GM18873 (cell line): ENCODE measurements around the gene CLNS1A.
A peak's percentile ranks its signal among the peaks of the same experiment; 100 is the strongest.
"Not testable (repeated sequence)": the region's sequence is repeated elsewhere in the genome, so short reads cannot be mapped to it uniquely, and the experiment has no call there.

Experiments used
- ATAC-seq: cut with Tn5 transposase; IDR thresholded peaks from one replicate; pipeline ENCODE4 v1.9.1; 2021; ENCODE audit warnings: mild to moderate bottlenecking, moderate library complexity, moderate number of reproducible peaks; ENCODE audit not compliant: unreplicated experiment, low FRiP score

CLNS1A gene

DNA sequence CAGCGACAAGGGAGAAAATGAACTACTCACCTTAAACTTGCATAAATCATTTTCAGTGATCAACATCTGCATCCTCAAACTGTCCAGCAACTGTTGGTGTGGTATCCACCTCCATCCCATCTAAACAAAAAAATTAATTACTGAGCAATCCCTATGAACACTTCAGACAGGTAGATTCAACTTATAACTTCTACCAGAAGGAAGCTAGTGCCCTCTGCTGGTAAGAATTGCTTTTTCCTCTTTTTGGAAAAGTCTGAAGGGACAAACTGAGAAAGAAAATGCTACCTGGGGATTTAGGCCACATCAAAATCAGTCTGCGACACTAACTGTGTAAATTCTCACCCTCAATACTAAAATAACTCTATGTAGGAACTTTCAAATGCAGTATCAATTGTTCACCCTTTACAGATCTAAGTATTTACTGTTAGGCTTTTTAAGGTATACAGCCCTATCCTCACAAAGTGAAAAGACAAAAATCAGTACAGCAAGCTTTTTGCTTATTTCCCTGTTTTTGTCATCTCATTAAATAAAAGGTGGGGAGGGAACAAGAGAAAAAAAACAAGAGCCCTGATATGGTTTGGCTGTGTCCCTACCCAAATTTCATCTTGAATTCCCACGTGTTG is 17.9 kb downstream of the CLNS1A start:
- ATAC-seq, result no peak

DNA sequence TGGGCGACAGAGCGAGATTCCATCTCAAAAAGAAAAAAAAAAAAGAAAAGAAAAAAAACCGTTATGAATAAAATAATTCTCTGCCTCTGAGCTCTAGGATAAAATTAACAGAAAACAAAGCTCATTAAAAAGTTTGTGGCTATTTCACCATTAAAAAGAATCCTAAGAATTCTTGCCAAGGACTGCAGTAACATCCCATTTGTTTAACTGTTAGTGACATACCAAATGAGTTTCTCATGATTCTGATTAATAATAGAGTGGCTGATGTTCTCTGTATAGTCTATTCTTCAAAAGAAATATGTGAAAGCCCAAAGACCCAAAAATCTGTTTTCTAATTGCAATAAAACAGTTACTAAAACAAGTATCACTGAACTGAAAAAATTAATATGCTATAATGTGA is 19.7 kb downstream of the CLNS1A start:
- no peak for ATAC-seq

GRCh38 chr11:77611921-77612320 is 25.7 kb downstream of the CLNS1A start:
- no peak for ATAC-seq

DNA sequence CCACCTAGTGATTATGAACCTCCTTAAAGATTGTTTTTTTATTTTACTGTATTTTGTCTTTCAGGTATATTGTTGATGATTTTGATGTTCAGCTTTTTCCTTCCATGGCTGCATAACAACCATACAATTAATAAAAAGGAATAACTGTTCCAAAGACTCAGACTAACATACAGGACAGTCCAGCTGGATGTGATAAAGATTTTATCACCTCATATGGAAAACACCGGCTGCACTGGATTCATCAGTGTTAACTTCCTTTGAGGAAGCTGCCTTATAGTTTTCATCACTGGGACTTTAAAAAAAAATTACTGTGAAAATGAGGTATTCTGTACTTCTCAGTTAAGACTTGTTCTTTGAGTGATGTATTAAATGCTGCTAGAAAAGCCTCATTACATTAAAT is 28.4 kb downstream of the CLNS1A start:
- no peak for ATAC-seq

GRCh38 chr11:77604281-77604680 is 33.3 kb downstream of the CLNS1A start:
- no peak for ATAC-seq

- no peak for ATAC-seq
Observed at GRCh38 chr11:77602381-77603088, 35.1 kb downstream of the CLNS1A start.

DNA sequence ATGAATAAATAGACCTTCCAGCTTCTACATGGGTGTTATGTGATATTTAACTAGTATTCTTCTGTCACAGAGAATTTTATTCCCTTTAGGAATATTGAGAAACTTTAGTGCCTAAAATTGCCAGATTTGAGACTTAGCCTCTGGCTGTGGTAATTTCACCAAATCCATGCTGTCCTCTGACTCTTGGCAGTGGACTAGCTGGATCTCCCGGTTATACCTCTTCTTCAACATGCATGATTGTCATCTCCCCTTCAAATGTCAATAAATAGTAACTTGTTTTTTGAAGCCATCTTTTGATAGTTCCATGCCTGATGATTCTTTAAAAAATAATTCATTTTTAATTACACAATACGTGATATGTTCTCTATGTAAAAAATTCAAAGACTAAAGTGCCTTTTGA is 39.4 kb downstream of the CLNS1A start:
- no peak for ATAC-seq

DNA sequence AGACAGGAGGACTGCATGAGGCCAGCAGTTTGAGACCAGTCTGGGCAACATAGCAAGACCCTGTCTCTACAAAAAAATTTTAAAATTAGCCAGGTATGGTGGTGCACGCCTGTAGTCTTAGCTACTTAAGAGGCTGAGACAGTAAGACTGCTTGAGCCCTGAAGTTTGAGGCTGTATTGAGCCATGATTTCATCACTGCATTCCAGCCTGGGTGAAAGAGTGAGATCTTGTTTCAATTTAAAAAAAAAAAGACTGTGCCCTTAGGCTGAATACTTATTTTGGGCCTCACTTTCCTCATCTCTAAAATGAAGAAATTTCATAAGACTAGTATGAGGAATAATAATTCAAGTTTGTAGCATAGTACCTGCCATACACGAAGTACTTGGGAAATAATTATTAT is 41.0 kb downstream of the CLNS1A start:
- no peak for ATAC-seq

GRCh38 chr11:77593883-77594282 is 43.7 kb downstream of the CLNS1A start:
- no peak for ATAC-seq

GRCh38 chr11:77592727-77593126 is 44.9 kb downstream of the CLNS1A start:
- no peak for ATAC-seq

DNA sequence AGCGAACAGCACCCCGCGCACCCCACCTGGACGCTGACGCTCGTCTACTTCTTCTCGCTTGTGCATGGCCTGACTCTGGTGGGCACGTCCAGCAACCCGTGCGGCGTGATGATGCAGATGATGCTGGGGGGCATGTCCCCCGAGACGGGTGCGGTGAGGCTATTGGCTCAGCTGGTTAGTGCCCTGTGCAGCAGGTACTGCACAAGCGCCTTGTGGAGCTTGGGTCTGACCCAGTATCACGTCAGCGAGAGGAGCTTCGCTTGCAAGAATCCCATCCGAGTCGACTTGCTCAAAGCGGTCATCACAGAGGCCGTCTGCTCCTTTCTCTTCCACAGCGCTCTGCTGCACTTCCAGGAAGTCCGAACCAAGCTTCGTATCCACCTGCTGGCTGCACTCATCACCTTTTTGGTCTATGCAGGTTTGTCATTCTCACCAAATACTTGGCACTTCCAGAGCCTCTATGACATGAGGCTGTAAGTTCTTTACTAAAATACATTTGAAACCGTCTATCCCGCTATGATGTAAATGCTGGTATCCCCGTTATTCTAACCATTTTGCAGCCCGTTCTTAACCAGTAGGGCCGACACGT is 47.3 kb downstream of the CLNS1A start:
- ATAC-seq, result no peak

GRCh38 chr11:77589521-77590193 is 47.9 kb downstream of the CLNS1A start, which contains the start of gene AQP11:
Gene AQP11, plus strand, starts transcription at chr11:77589953. Its CDS starts 40 bp downstream, at chr11:77589993.
- ATAC-seq, result peak; percentile 82

GRCh38 chr11:77589181-77589520 is 48.4 kb downstream of the CLNS1A start:
- ATAC-seq, result peak; percentile 16

- ATAC-seq, result no peak
Observed at GRCh38 chr11:77580712-77581337, 56.8 kb downstream of the CLNS1A start.

GRCh38 chr11:77575428-77575827 is 62.2 kb downstream of the CLNS1A start:
- ATAC-seq, result not testable (repeated sequence)

DNA sequence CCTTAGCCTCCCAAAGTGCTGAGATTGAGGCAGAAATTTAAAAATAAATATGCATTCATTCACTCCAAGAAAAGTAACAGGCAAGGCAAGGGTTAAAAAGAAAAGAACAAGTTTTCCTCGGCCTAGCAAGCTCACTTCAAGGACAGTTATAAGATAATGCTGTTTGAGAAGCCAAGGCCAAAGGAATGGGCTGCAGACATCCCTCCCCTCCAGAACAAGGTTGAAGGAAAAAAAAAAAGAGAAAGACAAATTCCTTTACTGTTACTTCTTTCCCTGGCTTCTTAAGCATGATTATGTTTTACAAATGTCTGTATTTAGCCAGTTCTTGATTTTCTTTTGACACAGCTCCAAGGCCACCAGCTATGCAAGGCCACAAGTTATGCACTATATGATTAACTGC is 66.7 kb downstream of the CLNS1A start:
- ATAC-seq, result not testable (repeated sequence)

DNA sequence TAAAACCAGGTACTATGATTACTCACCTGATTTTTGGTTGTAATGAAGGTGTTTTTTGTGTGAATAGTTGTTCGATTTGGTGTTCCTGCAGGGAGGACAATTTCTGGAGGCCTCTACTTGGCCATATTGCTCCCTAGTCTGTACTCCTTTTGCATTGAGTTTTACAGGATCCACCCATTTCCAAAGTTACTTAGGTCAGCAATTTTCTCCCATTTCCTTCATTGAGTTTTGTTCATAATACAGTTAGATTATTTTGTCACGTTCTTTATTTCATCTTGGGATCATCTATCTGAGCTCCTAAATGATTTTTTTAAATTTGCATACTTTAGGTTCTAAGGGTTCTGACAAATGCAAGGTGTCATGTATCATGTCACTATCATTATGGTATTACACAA is 67.9 kb downstream of the CLNS1A start:
- no peak for ATAC-seq

GRCh38 chr11:77568916-77569675 is 68.5 kb downstream of the CLNS1A start:
- no peak for ATAC-seq

GRCh38 chr11:77568306-77568705 is 69.3 kb downstream of the CLNS1A start:
- no peak for ATAC-seq
